H1 (cell line): Measurements from ENCODE around the gene JPH3. TPM values are rescaled to one million over a fixed set of nuclear protein-coding genes. Genes with fewer than 3 reads are reported as not detected.

Source experiments
- CTCF ChIA-PET: fragments of 300-600 bp; sonication (Branson Sonifier 250); formaldehyde crosslinking; loops from one replicate; lab custom pipeline; 2021; ENCODE audit not compliant: partially characterized antibody; lab: Charles Lee
- POLR2A ChIA-PET: fragments of 300-600 bp; sonication (Branson Sonifier 250); formaldehyde crosslinking; loops from one replicate; lab custom pipeline; 2021; ENCODE audit warnings: inconsistent platforms; ENCODE audit not compliant: partially characterized antibody; lab: Charles Lee
- DNase-seq, 2 experiments: peaks; one replicate each; pipeline versions ENCODE4 v3.0.0 to v3.0.0-alpha.2; 2010 to 2022; ENCODE audit warnings: low spot score in 2 of 2, low read depth in 1 of 2, mixed read lengths in 1 of 2
- FAIRE-seq: peaks from 2 replicates; lab custom pipeline; 2011; peaks lifted over from hg19 to GRCh38; lab: Jason Lieb, UNC
- H2AFZ ChIP-seq: 2 replicates; pipeline ENCODE4 v1.8.1; 2012; ENCODE audit warnings: low read length, inconsistent platforms
- H2AK5ac ChIP-seq: 2 replicates; pipeline ENCODE4 v1.6.1; 2013; ENCODE audit warnings: low read depth, low read length
- H2BK120ac ChIP-seq: replicated peaks from 2 replicates; pipeline ENCODE3; 2013; ENCODE audit warnings: low read depth, low read length, inconsistent platforms
- H2BK12ac ChIP-seq: 2 replicates; pipeline ENCODE4 v1.6.1; 2013; ENCODE audit warnings: low read depth, low read length
- H2BK15ac ChIP-seq: 2 replicates; pipeline ENCODE4 v1.6.1; 2013; ENCODE audit warnings: low read length
- H2BK20ac ChIP-seq: 2 replicates; pipeline ENCODE4 v1.6.1; 2013; ENCODE audit warnings: low read length
- H2BK5ac ChIP-seq: 2 replicates; pipeline ENCODE4 v1.6.1; 2013; ENCODE audit warnings: low read depth, low read length
- H3K14ac ChIP-seq: 2 replicates; pipeline ENCODE4 v1.6.1; 2013; ENCODE audit warnings: inconsistent platforms; ENCODE audit not compliant: insufficient read length
- H3K18ac ChIP-seq: 2 replicates; pipeline ENCODE4 v1.6.1; 2013; ENCODE audit warnings: low read length; ENCODE audit errors: extremely low read depth
- H3K23ac ChIP-seq: 2 replicates; pipeline ENCODE4 v1.6.1; 2013; ENCODE audit warnings: inconsistent platforms; ENCODE audit not compliant: insufficient read length
- H3K23me2 ChIP-seq: 2 replicates; pipeline ENCODE4 v1.6.1; 2013; ENCODE audit warnings: low read depth, low read length
- H3K27ac ChIP-seq: 2 replicates; pipeline ENCODE4 v1.6.1; 2011; ENCODE audit warnings: low read depth, low read length, inconsistent platforms
- H3K27me3 ChIP-seq, 4 experiments: replicated peaks in 1 of 4; 1 replicate in 1 of 4; 2 replicates in 3 of 4; pipeline versions ENCODE4 v1.6.1 to v1.8.1; 2011 to 2013; ENCODE audit warnings: low read length in 3 of 4, mild to moderate bottlenecking in 3 of 4, inconsistent platforms in 2 of 4, mixed read lengths in 2 of 4, moderate library complexity in 1 of 4; ENCODE audit not compliant: control insufficient read depth in 3 of 4, insufficient read depth in 3 of 4; ENCODE audit errors: extremely low read depth in 1 of 4
- H3K36me3 ChIP-seq, 4 experiments: 2 replicates each; pipeline versions ENCODE4 v1.6.1 to v1.8.1; 2011 to 2013; ENCODE audit warnings: mild to moderate bottlenecking in 4 of 4, low read length in 3 of 4, moderate library complexity in 2 of 4, control low read depth in 1 of 4, inconsistent platforms in 1 of 4; ENCODE audit not compliant: insufficient read depth in 4 of 4, control insufficient read depth in 2 of 4
- H3K4ac ChIP-seq: replicated peaks from 2 replicates; pipeline ENCODE3; 2013; ENCODE audit warnings: low read length, low read depth, mixed read lengths, inconsistent platforms; ENCODE audit not compliant: insufficient read length
- H3K4me1 ChIP-seq, 4 experiments: replicated peaks in 1 of 4; 1 replicate in 1 of 4; 2 replicates in 3 of 4; pipeline versions ENCODE4 v1.6.1 to v1.8.1; 2011 to 2013; ENCODE audit warnings: low read length in 3 of 4, inconsistent platforms in 2 of 4, mixed read lengths in 1 of 4; ENCODE audit not compliant: insufficient read depth in 4 of 4, control insufficient read depth in 3 of 4
- H3K4me2 ChIP-seq, 2 experiments: 2 replicates each; pipeline versions ENCODE4 v1.6.1 to v1.8.1; 2011 to 2013; ENCODE audit warnings: low read depth in 2 of 2, low read length in 2 of 2, control low read depth in 1 of 2, inconsistent platforms in 1 of 2, mild to moderate bottlenecking in 1 of 2; ENCODE audit not compliant: insufficient read depth in 1 of 2
- H3K4me3 ChIP-seq, 4 experiments: fragments of 200-600, 300-600 bp in 1 of 4; sonication (generic), shearing (Covaris generic), sonication (Bioruptor Twin) in 1 of 4; 2 replicates each; pipeline versions ENCODE4 v1.5.1 to v1.8.1; 2011 to 2016; ENCODE audit warnings: low read length in 4 of 4, low read depth in 3 of 4, control low read depth in 2 of 4, inconsistent platforms in 2 of 4, mild to moderate bottlenecking in 2 of 4, mixed read lengths in 1 of 4, moderate library complexity in 1 of 4; ENCODE audit not compliant: insufficient read depth in 2 of 4; ENCODE audit errors: extremely low read depth in 1 of 4
- H3K56ac ChIP-seq: replicated peaks from 2 replicates; pipeline ENCODE3; 2013; ENCODE audit warnings: low read depth, mild to moderate bottlenecking, mixed read lengths, low read length, inconsistent platforms; ENCODE audit not compliant: insufficient read length
- H3K79me1 ChIP-seq: 2 replicates; pipeline ENCODE4 v1.6.1; 2013; ENCODE audit warnings: low read depth, low read length, control low read depth
- H3K79me2 ChIP-seq, 2 experiments: 2 replicates each; pipeline versions ENCODE4 v1.6.1 to v1.8.1; 2012 to 2013; ENCODE audit warnings: low read length in 2 of 2, mild to moderate bottlenecking in 2 of 2, inconsistent platforms in 1 of 2; ENCODE audit not compliant: insufficient read depth in 2 of 2, control insufficient read depth in 1 of 2
- H3K9ac ChIP-seq, 4 experiments: replicated peaks in 1 of 4; 1 replicate in 1 of 4; 2 replicates in 3 of 4; pipeline versions ENCODE4 v1.6.1 to v1.8.1; 2011 to 2013; ENCODE audit warnings: low read depth in 3 of 4, low read length in 3 of 4, control low read depth in 2 of 4, mild to moderate bottlenecking in 2 of 4, moderate library complexity in 2 of 4, inconsistent platforms in 1 of 4; ENCODE audit errors: extremely low read depth in 1 of 4
- H3K9me3 ChIP-seq, 2 experiments: 2 replicates each; pipeline versions ENCODE4 v1.6.1 to v1.8.1; 2012 to 2013; ENCODE audit warnings: mild to moderate bottlenecking in 2 of 2, moderate library complexity in 2 of 2, control low read depth in 1 of 2, inconsistent platforms in 1 of 2, low read depth in 1 of 2, low read length in 1 of 2, mixed read lengths in 1 of 2; ENCODE audit not compliant: insufficient read depth in 2 of 2
- H4K20me1 ChIP-seq, 2 experiments: replicated peaks in 1 of 2; 2 replicates each; pipeline versions ENCODE3 to v1.8.1; 2011 to 2013; ENCODE audit warnings: inconsistent platforms in 2 of 2, low read length in 2 of 2, mild to moderate bottlenecking in 1 of 2; ENCODE audit not compliant: insufficient read depth in 2 of 2, control insufficient read depth in 1 of 2
- H4K5ac ChIP-seq: 2 replicates; pipeline ENCODE4 v1.6.1; 2013; ENCODE audit warnings: low read length, low read depth, mixed read lengths, inconsistent platforms; ENCODE audit not compliant: insufficient read length
- H4K8ac ChIP-seq: 2 replicates; pipeline ENCODE4 v1.8.0; 2013; ENCODE audit warnings: mild to moderate bottlenecking, moderate library complexity, low read length, inconsistent platforms; ENCODE audit not compliant: insufficient read depth; ENCODE audit errors: extremely low read depth
- H4K91ac ChIP-seq: replicated peaks from 2 replicates; pipeline ENCODE3; 2013; ENCODE audit warnings: low read length, mixed read lengths, inconsistent platforms; ENCODE audit not compliant: insufficient read length
- BCL11A ChIP-seq, 2 experiments: IDR thresholded peaks; one replicate each; pipeline ENCODE4 v1.6.1; 2011; ENCODE audit warnings: low read depth in 2 of 2, low read length in 2 of 2, mild to moderate bottlenecking in 2 of 2
- BRCA1 ChIP-seq: IDR thresholded peaks from 2 replicates; pipeline ENCODE4 v1.6.1; 2012; ENCODE audit warnings: low read depth, low read length, improper control_type of control experiment
- CEBPB ChIP-seq: IDR thresholded peaks from 2 replicates; pipeline ENCODE4 v1.6.1; 2012; ENCODE audit warnings: low read depth, low read length
- CREB1 ChIP-seq: IDR thresholded peaks from 2 replicates; pipeline ENCODE4 v1.6.1; 2012; ENCODE audit warnings: inconsistent platforms
- KDM4A ChIP-seq: IDR thresholded peaks from one replicate; pipeline ENCODE4 v1.7.1; 2012; ENCODE audit warnings: low read depth, mild to moderate bottlenecking, moderate library complexity, low read length, inconsistent platforms; ENCODE audit not compliant: severe bottlenecking
- KDM5A ChIP-seq: fragments of 200-600 bp; IDR thresholded peaks from 2 replicates; pipeline ENCODE4 v1.7.1; 2012; ENCODE audit warnings: mild to moderate bottlenecking, low read length, inconsistent platforms, mixed read lengths
- MAFK ChIP-seq: IDR thresholded peaks from 2 replicates; pipeline ENCODE4 v1.6.1; 2012; ENCODE audit warnings: low read depth, mild to moderate bottlenecking, improper control_type of control experiment, low read length
- POLR2A ChIP-seq, 2 experiments: IDR thresholded peaks; 1 replicate in 1 of 2; 2 replicates in 1 of 2; pipeline ENCODE4 v1.6.1; 2011; ENCODE audit warnings: low read depth in 2 of 2, low read length in 2 of 2, mild to moderate bottlenecking in 2 of 2; ENCODE audit errors: control extremely low read depth in 1 of 2
- RAD21 ChIP-seq, 2 experiments: IDR thresholded peaks in 1 of 2; conservative IDR thresholded peaks in 1 of 2; 2 replicates each; pipeline ENCODE4 v1.6.1; 2011; ENCODE audit warnings: low read depth in 2 of 2, low read length in 2 of 2, improper control_type of control experiment in 1 of 2, inconsistent platforms in 1 of 2, mild to moderate bottlenecking in 1 of 2, moderate library complexity in 1 of 2
- RBBP5 ChIP-seq: IDR thresholded peaks from 2 replicates; pipeline ENCODE4 v1.7.1; 2012; ENCODE audit warnings: low read depth, mild to moderate bottlenecking, inconsistent platforms, low read length, moderate library complexity, borderline replicate concordance
- TBP ChIP-seq: IDR thresholded peaks from 2 replicates; pipeline ENCODE4 v1.6.1; 2011; ENCODE audit warnings: low read depth, low read length, improper control_type of control experiment
- WGBS, 2 experiments: shearing (Covaris generic) in 1 of 2; methylation state at CpG; one replicate each; pipeline versions ENCODE4 v1.1.6 to v1.1.7; 2013 to 2015; ENCODE audit warnings: low lambda C conversion rate in 2 of 2, mixed read lengths in 2 of 2, inconsistent platforms in 1 of 2, low coverage in 1 of 2, missing lambda C conversion rate in 1 of 2; ENCODE audit not compliant: insufficient replicate concordance in 2 of 2, insufficient coverage in 1 of 2, insufficient read length in 1 of 2; ENCODE audit errors: extremely low coverage in 1 of 2, missing lambda C conversion rate in 1 of 2; 5-methylcytosine and 5-hydroxymethylcytosine counted together
- polyA plus RNA-seq, 7 experiments: library from polyadenylated mRNA; depleted of rRNA in 3 of 7; stranded (reverse) in 5 of 7; unstranded in 2 of 7; fragments of >200 nt in 5 of 7; fragments of 200-250 nt in 2 of 7; gene quantifications; 1 replicate in 5 of 7; 2 replicates in 1 of 7; 4 replicates in 1 of 7; pipeline versions ENCODE4 v1.2.1 to v1.2.3, GENCODE V29; 2011 to 2013; ENCODE audit warnings: missing spikeins in 2 of 7, mixed read lengths in 2 of 7
- total RNA-seq: library from RNA; stranded (reverse); fragmentation: NEBNext Ultra II Directional; extraction: Animal tissue kit (Norgen Biotek cat#: 25700); gene quantifications from 2 replicates; pipeline ENCODE4 v1.2.1, GENCODE V29; 2021
- TF ChIP-seq, protein P1 (sequence below): IDR thresholded peaks from 2 replicates; pipeline ENCODE4 v1.6.1; 2012; ENCODE audit warnings: inconsistent platforms
- TF ChIP-seq, protein P2 (sequence below): IDR thresholded peaks from 2 replicates; pipeline ENCODE4 v1.6.1; 2011; ENCODE audit warnings: low read length, improper control_type of control experiment

JPH3 gene
- total and polyA plus RNA-seq, 2 of the 8 experiments (the other 6 are each of a cell fraction or from before 2014, with no cell fraction given): 10.3 to 28.3 TPM

DNA sequence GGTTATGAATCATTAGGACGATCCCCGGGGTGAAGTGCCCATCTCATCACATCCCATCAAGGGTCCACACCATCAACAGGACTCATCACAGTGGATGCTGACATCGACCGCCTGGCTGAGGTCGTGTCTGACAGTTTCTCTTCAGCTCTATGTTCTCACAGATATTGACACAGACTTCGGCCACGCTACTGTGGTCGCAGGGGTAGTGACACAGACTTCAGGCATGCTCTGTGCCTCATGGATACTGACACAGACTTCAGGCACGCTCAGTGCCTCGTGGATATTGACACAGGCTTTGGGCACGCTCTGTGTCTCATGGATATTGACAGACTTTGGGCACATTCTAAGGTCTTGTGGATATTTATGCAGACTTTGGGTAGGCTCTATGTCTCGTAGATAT lies 113.3 kb downstream of the JPH3 start:
- POLR2A ChIA-PET: interaction anchor here (0.6 to 3.7 kb wide), 3 partner anchors 8 to 16 kb away, joined by 3 to 11 read pairs (median 6); no protein-coding TSS in a partner anchor
- CTCF ChIA-PET: interaction anchor here (0.6 to 1.0 kb wide), 2 partner anchors 13 to 190 kb away, joined by 3 read pairs; no protein-coding TSS in a partner anchor
- no peak overlapping the region for H4K5ac ChIP-seq
- no peaks in the 10 kb centered on the region; a peak in 1 of 4 replicates for H3K79me2 ChIP-seq
- no peak overlapping the region for H3K14ac ChIP-seq
- peaks cover 0 to 4% of the 10 kb centered on the region in 2 experiments; a peak in 1 of 4 replicates for H3K9me3 ChIP-seq
- 0 out of 2 replicates have a peak, but pooled peaks cover 5% of the 10 kb centered on the region for H3K79me1 ChIP-seq
- H3K9ac ChIP-seq: no peak overlapping the region
- H4K20me1 ChIP-seq: peaks cover 3 to 5% of the 10 kb centered on the region in 2 experiments
- no peak overlapping the region for H2AK5ac ChIP-seq
- no peak overlapping the region for H3K4ac ChIP-seq
- no peak overlapping the region for H3K4me3 ChIP-seq
- no peaks in the 10 kb centered on the region for H3K27me3 ChIP-seq
- no peak for FAIRE-seq
- no peaks in the 10 kb centered on the region for H3K23me2 ChIP-seq
- no peak overlapping the region for H3K18ac ChIP-seq
- H3K27ac ChIP-seq: no peak overlapping the region
- no peak overlapping the region for H2AFZ ChIP-seq
- no peak overlapping the region for H4K91ac ChIP-seq
- H3K23ac ChIP-seq: no peak overlapping the region
- no peak overlapping the region for H2BK12ac ChIP-seq
- no peak for DNase-seq
- no peak overlapping the region for H3K56ac ChIP-seq
- no peak overlapping the region for H4K8ac ChIP-seq
- WGBS, 2 experiments: 93% methylated on average over 12 of the region's 12 CpGs; no CpG with 5 or more reads in 1 of the 2 experiments
- no peak overlapping the region for H3K4me2 ChIP-seq
- no peak overlapping the region for H2BK5ac ChIP-seq
- H3K36me3 ChIP-seq: peaks cover 2 to 28% (median 12%) of the 10 kb centered on the region in 4 experiments; a peak in 5 of 8 replicates
- no peak overlapping the region for H2BK20ac ChIP-seq
- H2BK15ac ChIP-seq: no peak overlapping the region
- no peak overlapping the region for H2BK120ac ChIP-seq
- H3K4me1 ChIP-seq: no peaks in the 10 kb centered on the region
- TF ChIP-seq MAFK: no peak
- TF ChIP-seq TBP: no peak
- TF ChIP-seq, protein P1, sequence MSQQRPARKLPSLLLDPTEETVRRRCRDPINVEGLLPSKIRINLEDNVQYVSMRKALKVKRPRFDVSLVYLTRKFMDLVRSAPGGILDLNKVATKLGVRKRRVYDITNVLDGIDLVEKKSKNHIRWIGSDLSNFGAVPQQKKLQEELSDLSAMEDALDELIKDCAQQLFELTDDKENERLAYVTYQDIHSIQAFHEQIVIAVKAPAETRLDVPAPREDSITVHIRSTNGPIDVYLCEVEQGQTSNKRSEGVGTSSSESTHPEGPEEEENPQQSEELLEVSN: no peak
- TF ChIP-seq CEBPB: no peak
- TF ChIP-seq BRCA1: no peak
- no peak for TF ChIP-seq POLR2A (IDR thresholded peaks at IDR 0.05; ENCODE audit: control extremely low read depth in 1 of 2, low read depth in 2 of 2, low read length in 2 of 2)
- TF ChIP-seq CREB1: no peak
- no peak for TF ChIP-seq RBBP5
- no peak for TF ChIP-seq KDM5A
- no peak for TF ChIP-seq KDM4A
- TF ChIP-seq BCL11A (IDR thresholded peaks at IDR 0.05; ENCODE audit: low read depth in 2 of 2, low read length in 2 of 2): no peak
- TF ChIP-seq, protein P2, sequence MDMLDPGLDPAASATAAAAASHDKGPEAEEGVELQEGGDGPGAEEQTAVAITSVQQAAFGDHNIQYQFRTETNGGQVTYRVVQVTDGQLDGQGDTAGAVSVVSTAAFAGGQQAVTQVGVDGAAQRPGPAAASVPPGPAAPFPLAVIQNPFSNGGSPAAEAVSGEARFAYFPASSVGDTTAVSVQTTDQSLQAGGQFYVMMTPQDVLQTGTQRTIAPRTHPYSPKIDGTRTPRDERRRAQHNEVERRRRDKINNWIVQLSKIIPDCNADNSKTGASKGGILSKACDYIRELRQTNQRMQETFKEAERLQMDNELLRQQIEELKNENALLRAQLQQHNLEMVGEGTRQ: no peak
- TF ChIP-seq RAD21 (IDR thresholded peaks at IDR 0.05 in 1 of 2, conservative IDR thresholded peaks at IDR 0.05 in 1 of 2; ENCODE audit: low read depth in 2 of 2, low read length in 2 of 2): no peak
